Stimulated activated CD4-positive, alpha-beta T cell treated with anti-CD3 and anti-CD28 coated beads, Interleukin-4, amount 100 ng/mL, for 1 hour (primary cell): ENCODE measurements around the gene BANP.

Experiments used
- DNase-seq: peaks from one replicate; pipeline ENCODE4 v3.0.0-alpha.2; 2020

Gene BANP

GRCh38 chr16:87949071-87949744 lies 2.0 kb upstream of the BANP start:
- no peak for DNase-seq

- no peak for DNase-seq
These were observed 611 bp downstream of the BANP start for GRCh38 chr16:87951552-87952538.

GRCh38 chr16:87952751-87953150 lies 1.5 kb downstream of the BANP start:
- DNase-seq, result no peak

GRCh38 chr16:87953308-87954215 lies 2.3 kb downstream of the BANP start:
- no peak for DNase-seq

GRCh38 chr16:87954361-87954760 lies 3.1 kb downstream of the BANP start:
- no peak for DNase-seq

GRCh38 chr16:87954826-87955225 lies 3.6 kb downstream of the BANP start:
- no peak for DNase-seq

- DNase-seq, result no peak
These were observed 4.3 kb downstream of the BANP start for GRCh38 chr16:87955302-87956097.

- no peak for DNase-seq
These were observed 4.8 kb downstream of the BANP start for GRCh38 chr16:87956098-87956364.

GRCh38 chr16:87956365-87957231 lies 5.4 kb downstream of the BANP start:
- peak; percentile 68 for DNase-seq

- no peak for DNase-seq
These were observed 6.3 kb downstream of the BANP start for GRCh38 chr16:87957296-87958094.

GRCh38 chr16:87958632-87959031 lies 7.4 kb downstream of the BANP start:
- no peak for DNase-seq

GRCh38 chr16:87959391-87959990 lies 8.3 kb downstream of the BANP start:
- no peak for DNase-seq

GRCh38 chr16:87960296-87960695 lies 9.1 kb downstream of the BANP start:
- no peak for DNase-seq

GRCh38 chr16:87960852-87961251 lies 9.6 kb downstream of the BANP start:
- DNase-seq, result no peak

GRCh38 chr16:87961623-87962022 lies 10.4 kb downstream of the BANP start:
- no peak for DNase-seq

- peak; percentile 63 for DNase-seq
These were observed 12.2 kb downstream of the BANP start for GRCh38 chr16:87963400-87963799.

GRCh38 chr16:87964049-87964659 lies 12.9 kb downstream of the BANP start:
- no peak for DNase-seq

GRCh38 chr16:87965417-87965816 lies 14.2 kb downstream of the BANP start:
- no peak for DNase-seq

- DNase-seq, result no peak
These were observed 14.9 kb downstream of the BANP start for GRCh38 chr16:87966064-87966645.
